Measurements from ENCODE around the gene TOR2A.

The TOR2A gene

DNA sequence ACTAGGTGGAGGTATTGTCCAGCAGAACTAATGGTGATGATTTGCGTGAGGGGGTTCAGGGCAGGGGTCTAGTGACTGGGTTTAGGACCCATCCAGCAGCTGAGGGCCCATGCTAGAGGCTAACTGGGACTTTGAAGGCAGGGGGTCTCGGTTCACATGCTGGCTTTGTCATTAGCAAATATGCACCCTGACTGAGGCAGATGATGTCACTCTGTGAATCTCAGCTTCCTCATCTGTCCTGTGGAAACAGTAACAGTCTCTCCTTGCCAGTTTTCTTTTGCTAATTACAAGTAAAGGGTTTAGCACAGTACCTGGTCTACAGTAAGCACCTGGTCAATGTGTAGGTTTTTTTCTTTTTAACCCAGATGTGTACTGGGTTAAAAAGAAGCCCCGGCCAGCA lies 38.2 kb upstream of the TOR2A start:
- no peak for DNase-seq (ENCODE audit: low spot score in 2 of 2)
- Mint-ChIP-seq H3K27ac (no peak overlapping the region), H3K9me3 (no peaks in the 10 kb centered on the region), H3K27me3 (no peaks in the 10 kb centered on the region), H3K36me3 (peaks cover 10% of the 10 kb centered on the region), H3K4me1 (peaks cover 40% of the 10 kb centered on the region), H3K4me3 (no peak overlapping the region)
- ATAC-seq (ENCODE audit: low read depth), result no peak

GRCh38 chr9:127772603-127773002 lies 37.5 kb upstream of the TOR2A start:
- no peaks in the 10 kb centered on the region for H3K27me3 Mint-ChIP-seq
- no peak for ATAC-seq (ENCODE audit: low read depth)
- H3K27ac Mint-ChIP-seq, result no peak overlapping the region
- H3K36me3 Mint-ChIP-seq, result peaks cover 9% of the 10 kb centered on the region
- H3K4me3 Mint-ChIP-seq, result no peak overlapping the region
- no peak for DNase-seq (ENCODE audit: low spot score in 2 of 2)
- no peaks in the 10 kb centered on the region for H3K9me3 Mint-ChIP-seq
- H3K4me1 Mint-ChIP-seq, result peaks cover 39% of the 10 kb centered on the region

DNA sequence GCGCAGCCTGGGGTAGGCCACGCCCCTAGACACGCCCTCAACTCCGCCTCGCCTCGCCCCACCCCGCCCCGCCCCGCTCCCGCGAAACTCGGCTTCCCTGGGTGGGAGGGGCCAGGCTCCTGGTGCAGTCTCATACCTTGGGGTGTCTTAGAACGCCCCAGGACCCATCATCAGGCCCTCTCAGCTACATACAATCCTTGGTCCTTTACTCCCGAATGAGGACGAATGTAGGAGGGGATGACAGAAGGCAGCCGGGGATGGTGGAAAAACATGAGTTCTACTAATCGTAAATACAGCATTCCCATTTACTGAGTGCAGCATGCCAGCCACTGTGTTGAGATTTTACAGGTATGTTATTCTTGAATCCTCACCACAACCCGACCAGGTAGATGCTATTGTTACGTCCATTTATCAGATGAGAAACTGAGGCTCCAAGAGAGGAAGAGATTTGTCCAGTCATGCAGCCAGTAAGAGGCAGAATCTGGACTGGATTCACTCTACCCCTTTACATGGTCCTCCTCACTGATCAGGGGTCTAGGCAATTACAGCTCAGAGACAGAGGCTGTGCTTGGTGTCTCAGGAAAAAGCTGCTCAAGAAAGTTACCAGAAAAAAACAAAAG lies 36.6 kb upstream of the TOR2A start:
- Mint-ChIP-seq H3K36me3 (peaks cover 10% of the 10 kb centered on the region), H3K4me3 (peak overlapping the region; percentile 86), H3K9me3 (no peaks in the 10 kb centered on the region), H3K27ac (peak overlapping the region; percentile 97), H3K27me3 (no peaks in the 10 kb centered on the region), H3K4me1 (peaks cover 42% of the 10 kb centered on the region)
- DNase-seq (ENCODE audit: low spot score in 2 of 2), result no peak
- ATAC-seq (ENCODE audit: low read depth), result no peak

GRCh38 chr9:127770905-127771569 lies 35.9 kb upstream of the TOR2A start:
- Mint-ChIP-seq H3K27me3 (no peaks in the 10 kb centered on the region), H3K4me3 (peak overlapping the region; percentile 86), H3K27ac (peak overlapping the region; percentile 97), H3K9me3 (no peaks in the 10 kb centered on the region), H3K4me1 (peaks cover 44% of the 10 kb centered on the region), H3K36me3 (peaks cover 15% of the 10 kb centered on the region)
- ATAC-seq (ENCODE audit: low read depth) (peak; percentile 77), DNase-seq (ENCODE audit: low spot score in 2 of 2) (peak; percentile 93 to 98)

GRCh38 chr9:127770583-127770904 lies 35.5 kb upstream of the TOR2A start:
- DNase-seq (ENCODE audit: low spot score in 2 of 2) (no peak), ATAC-seq (ENCODE audit: low read depth) (no peak)
- Mint-ChIP-seq H3K4me3 (peak overlapping the region; percentile 86), H3K27ac (peak overlapping the region; percentile 97), H3K36me3 (peaks cover 16% of the 10 kb centered on the region), H3K4me1 (peaks cover 47% of the 10 kb centered on the region), H3K9me3 (no peaks in the 10 kb centered on the region), H3K27me3 (no peaks in the 10 kb centered on the region)

DNA sequence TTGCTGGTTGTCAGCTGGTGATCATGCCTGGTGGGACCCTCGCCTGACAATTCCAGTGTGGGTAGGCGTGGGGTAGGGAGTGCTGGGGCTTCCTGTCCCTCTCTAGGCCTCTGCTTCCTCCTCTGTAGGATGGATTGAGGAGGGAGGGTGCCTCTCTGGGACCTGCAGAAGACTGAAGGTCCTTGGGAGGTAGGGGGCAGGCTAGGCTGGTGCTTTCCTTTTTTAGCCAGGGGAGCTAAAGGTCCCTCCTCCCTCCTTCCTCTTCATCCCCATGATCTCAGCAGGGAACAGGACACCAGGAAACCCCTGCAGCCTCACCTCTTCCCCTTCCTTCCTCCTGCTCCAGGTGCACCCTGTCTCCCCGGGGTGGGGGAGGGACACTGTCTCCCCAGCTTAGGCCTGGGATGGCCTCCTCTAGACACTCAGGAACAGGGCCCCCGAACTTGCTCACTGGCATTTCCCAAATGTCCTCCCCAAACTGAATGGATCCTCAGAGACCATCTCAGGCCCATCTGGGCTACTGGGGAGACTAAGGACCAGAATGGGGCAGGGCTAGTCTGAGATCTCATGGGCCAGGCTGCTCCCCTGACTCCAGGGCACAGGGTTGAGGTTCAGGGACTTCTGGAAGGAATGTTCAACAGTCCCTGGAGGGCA lies 35.0 kb upstream of the TOR2A start:
- H3K9me3 Mint-ChIP-seq, result no peaks in the 10 kb centered on the region
- DNase-seq (ENCODE audit: low spot score in 2 of 2), result no peak
- peaks cover 20% of the 10 kb centered on the region for H3K36me3 Mint-ChIP-seq
- H3K27me3 Mint-ChIP-seq, result no peaks in the 10 kb centered on the region
- peaks cover 51% of the 10 kb centered on the region for H3K4me1 Mint-ChIP-seq
- peak overlapping the region; percentile 86 for H3K4me3 Mint-ChIP-seq
- ATAC-seq (ENCODE audit: low read depth), result no peak
- H3K27ac Mint-ChIP-seq, result peak overlapping the region; percentile 97

DNA sequence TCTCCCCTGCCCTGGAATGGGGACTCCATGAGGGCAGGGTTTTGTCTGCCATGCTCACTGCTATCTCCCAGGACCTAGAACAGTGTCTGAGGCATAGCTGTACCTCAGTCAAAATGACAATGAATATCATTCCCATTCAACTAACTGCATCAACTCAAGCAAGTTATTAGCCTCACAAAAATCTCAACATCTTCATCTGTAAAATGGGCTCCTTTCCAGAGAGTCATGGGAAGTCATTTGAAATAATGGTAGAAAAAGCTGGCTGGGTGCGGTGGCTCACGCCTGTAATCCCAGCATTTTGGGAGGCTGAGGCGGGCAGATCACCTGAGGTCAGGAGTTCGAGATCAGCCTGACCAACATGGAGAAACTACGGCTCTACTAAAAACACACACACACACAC lies 34.0 kb upstream of the TOR2A start:
- Mint-ChIP-seq H3K27ac (peak overlapping the region; percentile 97), H3K4me3 (no peak overlapping the region), H3K36me3 (peaks cover 23% of the 10 kb centered on the region), H3K27me3 (no peaks in the 10 kb centered on the region), H3K4me1 (peaks cover 55% of the 10 kb centered on the region), H3K9me3 (no peaks in the 10 kb centered on the region)
- ATAC-seq (ENCODE audit: low read depth), result no peak
- no peak for DNase-seq (ENCODE audit: low spot score in 2 of 2)

DNA sequence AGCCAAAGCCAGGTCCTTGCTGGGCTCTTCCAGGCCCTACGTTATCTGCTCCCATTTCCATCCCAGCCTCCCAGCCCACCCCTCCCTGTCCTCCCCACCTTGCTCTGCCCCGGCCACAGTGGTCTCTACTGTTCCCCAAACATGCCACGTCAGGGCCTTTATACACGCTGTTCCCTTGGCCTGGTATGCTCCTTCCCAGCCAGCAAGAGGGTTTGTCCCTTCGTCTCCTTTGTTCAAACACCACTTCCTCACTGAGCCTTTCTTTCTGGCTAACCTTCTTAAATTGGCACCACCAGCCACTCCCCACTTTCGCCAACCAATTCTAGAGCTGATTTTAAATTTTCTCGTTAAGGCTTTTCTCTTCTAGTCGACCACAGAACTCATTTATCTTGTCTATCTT lies 33.6 kb upstream of the TOR2A start:
- Mint-ChIP-seq H3K27ac (peak overlapping the region; percentile 97), H3K4me1 (peaks cover 52% of the 10 kb centered on the region), H3K4me3 (no peak overlapping the region), H3K9me3 (no peaks in the 10 kb centered on the region), H3K27me3 (no peaks in the 10 kb centered on the region), H3K36me3 (peaks cover 20% of the 10 kb centered on the region)
- DNase-seq (ENCODE audit: low spot score in 2 of 2) (no peak), ATAC-seq (ENCODE audit: low read depth) (no peak)

DNA sequence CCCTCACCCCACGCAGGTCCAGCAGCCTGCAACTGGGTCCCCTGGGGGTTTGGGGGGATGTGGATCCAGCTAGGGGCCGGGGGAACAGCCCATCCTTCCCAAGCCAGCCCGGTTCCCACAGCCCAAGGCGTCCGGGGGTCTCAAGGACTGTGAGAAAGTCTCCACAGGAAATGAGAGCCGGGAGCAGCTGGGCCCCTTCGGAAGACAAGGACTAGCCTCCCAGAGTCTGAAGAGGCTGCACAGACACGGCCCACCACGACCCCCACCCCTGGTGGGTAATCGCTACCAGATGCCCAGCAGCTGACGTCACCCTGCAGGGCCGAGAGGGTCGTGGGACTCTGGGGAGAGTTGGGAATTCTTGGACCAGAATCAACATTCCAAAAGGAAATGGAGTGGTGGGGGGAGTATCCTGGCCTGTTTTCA lies 32.8 kb upstream of the TOR2A start:
- H3K4me1 Mint-ChIP-seq, result peaks cover 53% of the 10 kb centered on the region
- H3K4me3 Mint-ChIP-seq, result no peak overlapping the region
- H3K36me3 Mint-ChIP-seq, result peaks cover 22% of the 10 kb centered on the region
- no peaks in the 10 kb centered on the region for H3K9me3 Mint-ChIP-seq
- H3K27me3 Mint-ChIP-seq, result no peaks in the 10 kb centered on the region
- peak overlapping the region; percentile 84 for H3K27ac Mint-ChIP-seq
- DNase-seq (ENCODE audit: low spot score in 2 of 2) (no peak), ATAC-seq (ENCODE audit: low read depth) (no peak)

DNA sequence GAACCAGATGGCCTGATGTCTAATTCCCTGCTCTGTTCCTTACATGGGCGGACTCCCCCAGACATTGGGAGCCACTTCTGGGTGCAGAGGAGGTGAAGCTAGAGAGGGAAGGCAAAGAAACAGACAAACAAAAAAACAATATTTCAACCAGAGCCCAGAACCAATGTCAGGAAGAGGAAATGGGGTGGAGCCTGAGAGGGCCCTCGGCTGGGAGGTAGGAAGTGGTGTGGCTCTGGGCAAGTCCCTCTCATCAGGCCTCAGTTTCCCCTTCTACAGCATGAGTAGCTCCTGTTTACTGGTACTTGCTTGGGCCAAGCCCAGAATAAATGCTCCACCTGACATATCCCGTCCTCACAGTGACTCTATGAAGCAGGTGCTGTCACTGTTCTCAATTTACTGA lies 32.3 kb upstream of the TOR2A start:
- ATAC-seq (ENCODE audit: low read depth) (no peak), DNase-seq (ENCODE audit: low spot score in 2 of 2) (no peak)
- H3K27ac Mint-ChIP-seq, result peak overlapping the region; percentile 84
- H3K4me3 Mint-ChIP-seq, result peak overlapping the region; percentile 63
- peaks cover 27% of the 10 kb centered on the region for H3K36me3 Mint-ChIP-seq
- H3K4me1 Mint-ChIP-seq, result peaks cover 58% of the 10 kb centered on the region
- no peaks in the 10 kb centered on the region for H3K9me3 Mint-ChIP-seq
- H3K27me3 Mint-ChIP-seq, result no peaks in the 10 kb centered on the region

DNA sequence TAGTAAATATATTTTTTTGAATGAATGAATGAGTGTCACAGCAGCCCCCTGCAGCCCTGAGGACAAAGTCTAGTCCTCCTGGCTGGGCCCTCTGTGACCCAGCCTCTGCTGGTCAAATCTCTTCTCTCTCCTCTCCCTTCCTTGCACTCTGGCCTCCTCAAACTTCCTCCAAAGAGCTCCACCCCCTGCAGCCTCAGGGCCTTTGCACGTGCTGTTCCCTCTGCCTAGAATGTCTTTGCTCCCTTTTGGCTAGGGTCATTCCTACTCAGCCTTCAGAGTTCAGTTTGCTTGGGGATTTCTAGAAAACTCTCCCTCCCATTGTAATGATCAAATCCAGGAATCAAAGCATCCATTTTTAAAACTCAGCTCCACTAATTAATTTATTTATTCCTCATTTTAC lies 30.3 kb upstream of the TOR2A start:
- DNase-seq (ENCODE audit: low spot score in 2 of 2) (no peak), ATAC-seq (ENCODE audit: low read depth) (no peak)
- Mint-ChIP-seq H3K4me1 (peaks cover 48% of the 10 kb centered on the region), H3K36me3 (peaks cover 29% of the 10 kb centered on the region), H3K27me3 (no peaks in the 10 kb centered on the region), H3K9me3 (no peaks in the 10 kb centered on the region), H3K4me3 (no peak overlapping the region), H3K27ac (no peak overlapping the region)

DNA sequence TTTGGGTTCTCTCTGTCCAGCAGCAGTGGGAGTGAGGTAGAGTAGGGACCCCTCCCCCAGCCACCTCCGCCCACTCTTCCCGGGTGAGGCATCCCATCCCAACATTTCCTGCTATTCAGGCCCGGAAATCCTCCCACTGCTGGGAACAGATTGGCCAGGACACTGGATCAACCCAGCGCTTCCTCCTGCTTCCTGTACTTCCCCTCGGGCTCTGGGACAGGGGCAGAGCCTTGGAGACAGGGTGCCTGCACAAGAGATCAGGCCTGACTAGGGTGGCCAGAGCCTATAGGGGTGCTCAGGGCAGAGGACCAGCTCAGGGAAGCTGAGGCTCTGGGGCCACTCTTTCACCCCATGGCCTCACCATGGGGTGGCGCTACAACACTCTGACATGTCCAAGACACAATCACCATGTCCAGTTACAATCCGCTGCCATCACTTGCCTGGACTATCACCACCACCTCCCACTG lies 28.9 kb upstream of the TOR2A start:
- Mint-ChIP-seq H3K4me3 (no peak overlapping the region), H3K9me3 (no peaks in the 10 kb centered on the region), H3K27ac (peak overlapping the region; percentile 70), H3K36me3 (peaks cover 29% of the 10 kb centered on the region), H3K27me3 (no peaks in the 10 kb centered on the region), H3K4me1 (peaks cover 39% of the 10 kb centered on the region)
- ATAC-seq (ENCODE audit: low read depth), result peak; percentile 34
- no peak for DNase-seq (ENCODE audit: low spot score in 2 of 2)

DNA sequence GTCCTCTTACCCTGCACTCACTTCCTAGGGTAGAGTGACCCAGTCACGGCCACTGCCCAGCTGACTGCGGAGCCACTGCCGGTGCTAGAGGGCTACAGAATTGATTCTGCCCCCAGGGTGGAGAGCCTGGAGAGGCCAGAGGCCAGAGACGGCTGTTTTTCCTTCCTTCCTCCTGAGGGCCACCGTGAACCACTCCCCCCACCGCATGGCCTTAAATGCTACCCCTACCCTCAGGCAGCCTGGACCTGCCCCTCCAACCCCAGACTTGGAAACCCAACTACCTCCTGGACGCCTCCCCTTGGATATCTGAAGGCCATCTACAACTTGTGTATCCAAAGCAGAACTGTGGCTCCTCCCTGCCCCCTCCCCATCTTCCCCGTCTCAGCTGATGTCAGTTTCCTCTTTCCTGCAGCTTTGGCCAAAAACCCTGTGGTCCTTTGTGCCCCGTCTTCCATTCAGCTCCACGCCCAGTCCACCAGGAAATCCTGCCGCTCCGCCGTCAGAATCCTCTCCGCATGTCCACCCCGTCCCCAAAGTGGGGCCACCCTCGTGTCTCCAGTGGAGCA lies 27.1 kb upstream of the TOR2A start:
- Mint-ChIP-seq H3K27ac (no peak overlapping the region), H3K27me3 (no peaks in the 10 kb centered on the region), H3K4me1 (peaks cover 37% of the 10 kb centered on the region), H3K4me3 (no peak overlapping the region), H3K9me3 (no peaks in the 10 kb centered on the region), H3K36me3 (peaks cover 30% of the 10 kb centered on the region)
- DNase-seq (ENCODE audit: low spot score in 2 of 2), result no peak
- ATAC-seq (ENCODE audit: low read depth), result no peak

DNA sequence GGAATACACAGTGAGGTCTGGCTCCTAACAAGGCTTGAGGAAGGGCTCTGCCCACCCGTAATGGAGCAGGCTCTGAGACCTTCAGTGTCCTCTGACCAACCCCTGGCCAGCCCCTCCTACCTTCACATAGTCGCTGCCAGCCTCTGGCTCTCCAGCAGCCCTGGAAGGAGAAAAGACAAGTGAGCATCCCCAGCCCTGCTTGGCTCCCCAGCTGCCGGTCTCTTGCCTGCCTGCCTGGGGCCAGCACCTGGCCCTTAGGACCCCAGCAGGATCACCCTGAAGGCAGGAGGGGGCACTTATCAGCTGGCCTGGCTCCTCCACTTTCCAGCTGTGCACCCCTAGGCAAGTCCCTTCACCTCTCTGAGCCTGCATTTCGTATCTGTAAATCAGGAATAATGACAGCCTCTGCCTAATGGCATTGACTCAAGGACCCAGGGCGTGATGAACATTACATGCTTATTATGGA lies 26.4 kb upstream of the TOR2A start:
- Mint-ChIP-seq H3K4me3 (no peak overlapping the region), H3K9me3 (no peaks in the 10 kb centered on the region), H3K36me3 (peaks cover 30% of the 10 kb centered on the region), H3K4me1 (peaks cover 35% of the 10 kb centered on the region), H3K27ac (no peak overlapping the region), H3K27me3 (no peaks in the 10 kb centered on the region)
- no peak for ATAC-seq (ENCODE audit: low read depth)
- DNase-seq (ENCODE audit: low spot score in 2 of 2), result no peak
